Naive thymus-derived CD4-positive, alpha-beta T cell (primary cell): ENCODE measurements around the gene WDR26. TPM values are rescaled to one million over a fixed set of nuclear protein-coding genes. Genes with fewer than 3 reads are reported as not detected.

Experiments
- ATAC-seq: fragments of 150-1000 bp; cut with Tn5 transposase; 2 replicates; pipeline ENCODE4 v1.10.0; 2021; ENCODE audit warnings: mild to moderate bottlenecking, moderate library complexity
- CTCF ChIA-PET: fragments of 350-600 bp; sonication (Branson Sonifier 250); formaldehyde crosslinking; loops from one replicate; lab custom pipeline; 2021; ENCODE audit warnings: antibody characterized with exemption; lab: Charles Lee
- POLR2A ChIA-PET: fragments of 350-600 bp; sonication (Branson Sonifier 250); formaldehyde crosslinking; loops from one replicate; lab custom pipeline; 2021; ENCODE audit warnings: antibody characterized with exemption, inconsistent platforms; lab: Charles Lee
- DNase-seq, 9 donors: peaks; one replicate each; pipeline versions ENCODE4 v3.0.0 to v3.0.0-alpha.2; 2020 to 2022; ENCODE audit warnings: mixed read lengths in 1 of 9
- H3K27ac ChIP-seq: one replicate; pipeline ENCODE4 v1.7.0; 2013; ENCODE audit warnings: mild to moderate bottlenecking, low read depth, low read length, moderate library complexity
- H3K27me3 ChIP-seq, 2 donors: one replicate each; pipeline ENCODE4 v1.7.0; 2013; ENCODE audit warnings: low read length in 2 of 2, mild to moderate bottlenecking in 2 of 2, moderate library complexity in 2 of 2; ENCODE audit not compliant: control insufficient read depth in 2 of 2, insufficient read depth in 2 of 2
- H3K36me3 ChIP-seq, 3 experiments: 1 replicate in 2 of 3; 2 replicates in 1 of 3; pipeline ENCODE4 v1.7.0; 2013; ENCODE audit warnings: low read length in 3 of 3, mild to moderate bottlenecking in 3 of 3, moderate library complexity in 1 of 3; ENCODE audit not compliant: insufficient read depth in 3 of 3, control insufficient read depth in 2 of 3
- H3K4me1 ChIP-seq, 2 donors: one replicate each; pipeline ENCODE4 v1.7.0; 2013; ENCODE audit warnings: low read length in 2 of 2, mild to moderate bottlenecking in 2 of 2, moderate library complexity in 1 of 2; ENCODE audit not compliant: control insufficient read depth in 2 of 2, insufficient read depth in 2 of 2
- H3K4me3 ChIP-seq: 2 replicates; pipeline ENCODE4 v1.7.0; 2013; ENCODE audit warnings: mild to moderate bottlenecking, low read length
- H3K9me3 ChIP-seq, 3 experiments: 1 replicate in 2 of 3; 2 replicates in 1 of 3; pipeline ENCODE4 v1.7.0; 2013; ENCODE audit warnings: low read length in 3 of 3; ENCODE audit not compliant: control insufficient read depth in 2 of 3
- H3K27ac Mint-ChIP-seq, 9 donors: one replicate each; pipeline ENCODE4 v1.8.0; 2020 to 2022; ENCODE audit warnings: mixed read lengths in 9 of 9, mild to moderate bottlenecking in 8 of 9, moderate library complexity in 5 of 9, inconsistent platforms in 2 of 9
- H3K27me3 Mint-ChIP-seq, 5 donors: one replicate each; pipeline ENCODE4 v1.8.0; 2021 to 2022; ENCODE audit warnings: mixed read lengths in 5 of 5, mild to moderate bottlenecking in 1 of 5
- H3K36me3 Mint-ChIP-seq, 5 donors: one replicate each; pipeline ENCODE4 v1.8.0; 2020 to 2022; ENCODE audit warnings: mixed read lengths in 5 of 5, mild to moderate bottlenecking in 3 of 5, inconsistent platforms in 1 of 5
- H3K4me1 Mint-ChIP-seq, 7 donors: one replicate each; pipeline ENCODE4 v1.8.0; 2020 to 2022; ENCODE audit warnings: mixed read lengths in 7 of 7, mild to moderate bottlenecking in 3 of 7, inconsistent platforms in 1 of 7
- H3K4me3 Mint-ChIP-seq, 10 donors: one replicate each; pipeline ENCODE4 v1.8.0; 2020 to 2022; ENCODE audit warnings: mild to moderate bottlenecking in 10 of 10, mixed read lengths in 10 of 10, moderate library complexity in 6 of 10, inconsistent platforms in 2 of 10
- H3K9me3 Mint-ChIP-seq, 11 donors: one replicate each; pipeline ENCODE4 v1.8.0; 2020 to 2022; ENCODE audit warnings: mixed read lengths in 11 of 11, mild to moderate bottlenecking in 4 of 11, inconsistent platforms in 1 of 11, moderate library complexity in 1 of 11
- intact Hi-C, 2 donors: fragments of 100-400 bp; cut with micrococcal nuclease; formaldehyde crosslinking; loops; one replicate each; pipeline ENCODE4 v1.15.1; 2023
- polyA plus RNA-seq, 2 donors: library from polyadenylated mRNA; unstranded; fragments of 300-500 nt; fragmentation: Illumina TruSeq; gene quantifications; one replicate each; pipeline ENCODE4 v1.2.3, GENCODE V29; 2021
- total RNA-seq, 6 experiments: library from RNA in 5 of 6; stranded (reverse) in 5 of 6; gene quantifications; 1 replicate in 5 of 6; 2 replicates in 1 of 6; pipeline ENCODE4 v1.2.3 and lab custom pipeline; 2021 to 2026

The WDR26 gene
- total and polyA plus RNA-seq, 7 experiments from 2014 or later = 1.7 to 164 (median 99.9) TPM

GRCh38 chr1:224390517-224390916, 44.1 kb downstream of the WDR26 start:
- Mint-ChIP-seq H3K4me1 (peaks cover 20 to 49% (median 37%) of the 10 kb centered on the region in 7 donors), H3K4me3 (no peak overlapping the region), H3K27ac (peak overlapping the region in 4 of 9 donors; percentile 9 to 75 (median 59)), H3K36me3 (peaks cover 3 to 57% (median 33%) of the 10 kb centered on the region in 5 donors), H3K27me3 (no peaks in the 10 kb centered on the region), H3K9me3 (no peaks in the 10 kb centered on the region)
- no peaks in the 10 kb centered on the region for H3K27me3 ChIP-seq
- ATAC-seq (no peak), DNase-seq (no peak)
- H3K27ac ChIP-seq = no peak overlapping the region
- intact Hi-C loops = no loop called here
- no peak overlapping the region for H3K4me3 ChIP-seq
- ChIA-PET POLR2A (interaction anchor here (1.8 kb wide), 1 partner anchor 11 kb away, joined by 5 read pairs; no protein-coding TSS in a partner anchor), CTCF (interaction anchor here (0.6 kb wide), 1 partner anchor 69 kb away, joined by 3 read pairs; no protein-coding TSS in a partner anchor)
- H3K36me3 ChIP-seq = peaks cover 0 to 41% (median 27%) of the 10 kb centered on the region in 3 experiments
- H3K4me1 ChIP-seq = peaks cover 7 to 18% of the 10 kb centered on the region in 2 donors
- no peaks in the 10 kb centered on the region for H3K9me3 ChIP-seq

- no peak for DNase-seq
- H3K4me1 Mint-ChIP-seq = peaks cover 24 to 64% (median 41%) of the 10 kb centered on the region in 7 donors
- H3K27me3 Mint-ChIP-seq = no peaks in the 10 kb centered on the region
- intact Hi-C loops = loop anchor here (1.0 to 2.0 kb wide), 2 partner anchors 11 to 17 kb away; no protein-coding TSS in a partner anchor
- peak overlapping the region in 6 of 10 donors; percentile 10 to 56 (median 46) for H3K4me3 Mint-ChIP-seq
- Histone ChIP-seq H3K27me3 (no peaks in the 10 kb centered on the region), H3K4me3 (no peak overlapping the region), H3K27ac (peak overlapping the region; percentile 34), H3K4me1 (peaks cover 12 to 22% of the 10 kb centered on the region in 2 donors), H3K36me3 (peaks cover 0 to 19% (median 19%) of the 10 kb centered on the region in 3 experiments), H3K9me3 (no peaks in the 10 kb centered on the region)
- CTCF ChIA-PET = no interaction called here
- no peak for ATAC-seq
- H3K36me3 Mint-ChIP-seq = peaks cover 3 to 42% (median 31%) of the 10 kb centered on the region in 5 donors
- H3K9me3 Mint-ChIP-seq = no peaks in the 10 kb centered on the region
- POLR2A ChIA-PET = interaction anchor here (0.5 to 3.5 kb wide), 7 partner anchors 10 to 59 kb away, joined by 3 to 13 read pairs (median 4); partner anchors contain the start of genes CNIH4, NVL and WDR26
- H3K27ac Mint-ChIP-seq = peak overlapping the region; percentile 31 to 93 (median 86)
These were observed 46.7 kb downstream of the WDR26 start for GRCh38 chr1:224387943-224388342.

GRCh38 chr1:224387302-224387912, 47.2 kb downstream of the WDR26 start:
- Mint-ChIP-seq H3K36me3 (peaks cover 3 to 36% (median 28%) of the 10 kb centered on the region in 5 donors), H3K9me3 (no peaks in the 10 kb centered on the region), H3K4me3 (peak overlapping the region in 8 of 10 donors; percentile 22 to 56 (median 46)), H3K4me1 (peaks cover 23 to 64% (median 46%) of the 10 kb centered on the region in 7 donors), H3K27ac (peak overlapping the region; percentile 72 to 93 (median 86)), H3K27me3 (no peaks in the 10 kb centered on the region)
- POLR2A ChIA-PET = interaction anchor here (0.7 to 3.5 kb wide), 8 partner anchors 10 to 58 kb away, joined by 3 to 13 read pairs (median 3); partner anchors contain the start of genes CNIH4 and NVL
- Histone ChIP-seq H3K36me3 (peaks cover 0 to 19% (median 18%) of the 10 kb centered on the region in 3 experiments), H3K27me3 (no peaks in the 10 kb centered on the region), H3K4me1 (peaks cover 17 to 28% of the 10 kb centered on the region in 2 donors), H3K9me3 (no peaks in the 10 kb centered on the region), H3K4me3 (no peak overlapping the region), H3K27ac (peak overlapping the region; percentile 34)
- intact Hi-C loops = loop anchor here in 1 of 2 donors (1.0 kb wide), 1 partner anchor 10 kb away; no protein-coding TSS in a partner anchor
- DNase-seq (peak in 7 of 9 donors; percentile 37 to 74 (median 49)), ATAC-seq (peak; percentile 84)
- CTCF ChIA-PET = no interaction called here

- peaks cover 0 to 41% (median 8%) of the 10 kb centered on the region in 5 donors for H3K36me3 Mint-ChIP-seq
- intact Hi-C loops = loop anchor here in 1 of 2 donors (5.0 kb wide), 1 partner anchor 74 kb away; no protein-coding TSS in a partner anchor
- H3K4me3 Mint-ChIP-seq = peak overlapping the region in 4 of 10 donors; percentile 2 to 40 (median 11)
- Histone ChIP-seq H3K4me1 (peaks cover 53 to 61% of the 10 kb centered on the region in 2 donors), H3K27me3 (no peaks in the 10 kb centered on the region), H3K4me3 (no peak overlapping the region), H3K36me3 (peaks cover 0 to 4% (median 0%) of the 10 kb centered on the region in 3 experiments), H3K9me3 (no peaks in the 10 kb centered on the region), H3K27ac (no peak overlapping the region)
- CTCF ChIA-PET = no interaction called here
- no peaks in the 10 kb centered on the region for H3K9me3 Mint-ChIP-seq
- no peaks in the 10 kb centered on the region for H3K27me3 Mint-ChIP-seq
- DNase-seq (no peak), ATAC-seq (no peak)
- peak overlapping the region in 7 of 9 donors; percentile 20 to 79 (median 43) for H3K27ac Mint-ChIP-seq
- POLR2A ChIA-PET = interaction anchor here (0.5 to 1.5 kb wide), 4 partner anchors 13 to 50 kb away, joined by 3 to 4 read pairs (median 4); no protein-coding TSS in a partner anchor
- peaks cover 53 to 92% (median 82%) of the 10 kb centered on the region in 7 donors for H3K4me1 Mint-ChIP-seq
These were observed 51.4 kb downstream of the WDR26 start for GRCh38 chr1:224383218-224383617.

GRCh38 chr1:224381880-224382548, 52.6 kb downstream of the WDR26 start:
- POLR2A ChIA-PET = interaction anchor here (0.6 to 1.5 kb wide), 4 partner anchors 13 to 1189 kb away, joined by 3 to 4 read pairs (median 4); no protein-coding TSS in a partner anchor
- DNase-seq (no peak), ATAC-seq (no peak)
- H3K9me3 Mint-ChIP-seq = no peaks in the 10 kb centered on the region
- Histone ChIP-seq H3K4me1 (peaks cover 58 to 61% of the 10 kb centered on the region in 2 donors), H3K27me3 (no peaks in the 10 kb centered on the region), H3K9me3 (no peaks in the 10 kb centered on the region), H3K36me3 (no peaks in the 10 kb centered on the region), H3K27ac (peak overlapping the region; percentile 3), H3K4me3 (no peak overlapping the region)
- CTCF ChIA-PET = no interaction called here
- H3K36me3 Mint-ChIP-seq = peaks cover 0 to 46% (median 10%) of the 10 kb centered on the region in 5 donors
- peak overlapping the region in 9 of 10 donors; percentile 24 to 65 (median 53) for H3K4me3 Mint-ChIP-seq
- H3K27ac Mint-ChIP-seq = peak overlapping the region in 8 of 9 donors; percentile 68 to 89 (median 82)
- H3K27me3 Mint-ChIP-seq = no peaks in the 10 kb centered on the region
- intact Hi-C loops = loop anchor here (2.0 to 5.0 kb wide), 4 partner anchors 13 to 75 kb away; no protein-coding TSS in a partner anchor
- H3K4me1 Mint-ChIP-seq = peaks cover 60 to 92% (median 83%) of the 10 kb centered on the region in 7 donors

GRCh38 chr1:224380003-224380402, 54.6 kb downstream of the WDR26 start:
- DNase-seq (peak in 8 of 9 donors; percentile 25 to 60 (median 42)), ATAC-seq (peak; percentile 89)
- Histone ChIP-seq H3K27ac (peak overlapping the region; percentile 54), H3K4me3 (peak overlapping the region; percentile 6), H3K36me3 (peaks cover 0 to 3% (median 0%) of the 10 kb centered on the region in 3 experiments), H3K4me1 (peaks cover 75 to 76% of the 10 kb centered on the region in 2 donors), H3K27me3 (no peaks in the 10 kb centered on the region), H3K9me3 (no peaks in the 10 kb centered on the region)
- intact Hi-C loops = loop anchor here (1.0 to 5.0 kb wide), 5 partner anchors 15 to 77 kb away; partner anchors contain the start of gene CNIH4 (in 1 of the 2)
- Mint-ChIP-seq H3K36me3 (peaks cover 4 to 51% (median 14%) of the 10 kb centered on the region in 5 donors), H3K4me1 (peaks cover 67 to 93% (median 85%) of the 10 kb centered on the region in 7 donors), H3K9me3 (no peaks in the 10 kb centered on the region), H3K4me3 (peak overlapping the region; percentile 76 to 91 (median 80)), H3K27ac (peak overlapping the region; percentile 58 to 90 (median 84)), H3K27me3 (no peaks in the 10 kb centered on the region)
- CTCF ChIA-PET = interaction anchor here (0.9 to 1.5 kb wide), 2 partner anchors 22 to 46 kb away, joined by 3 to 9 read pairs; no protein-coding TSS in a partner anchor
- POLR2A ChIA-PET = interaction anchor here (1.2 to 1.5 kb wide), 4 partner anchors 10 to 51 kb away, joined by 3 to 5 read pairs (median 4); partner anchors contain the start of gene CNIH4
